GM23338 (cell line): ENCODE measurements around the gene AOAH. TPM values are rescaled to one million over a fixed set of nuclear protein-coding genes. Genes with fewer than 3 reads are reported as not detected.

Experiments
- ATAC-seq: fragments of 200-7000 bp; cut with Tn5 transposase; 3 replicates; pipeline ENCODE4 v1.9.1; 2020
- DNase-seq: peaks from one replicate; pipeline ENCODE4 v3.0.0-alpha.2; 2015; ENCODE audit warnings: low spot score
- H2AFZ ChIP-seq: fragments of 200-600 bp; sonication (generic); 2 replicates; pipeline ENCODE4 v1.8.0; 2016; ENCODE audit warnings: antibody characterized with exemption, mild to moderate bottlenecking, moderate library complexity
- H3F3A ChIP-seq: fragments of 200-600 bp; sonication (generic); replicated peaks from 2 replicates; pipeline ENCODE4 v1.8.0; 2017; ENCODE audit warnings: antibody characterized with exemption, mixed run types, low read depth
- H3K27ac ChIP-seq: fragments of 200-600 bp; sonication (generic); 2 replicates; pipeline ENCODE4 v1.6.1; 2016; ENCODE audit warnings: low read depth
- H3K27me3 ChIP-seq: fragments of 200-600 bp; sonication (generic); 2 replicates; pipeline ENCODE4 v1.8.0; 2016; ENCODE audit warnings: mild to moderate bottlenecking, mixed run types, moderate library complexity; ENCODE audit not compliant: insufficient read depth
- H3K36me3 ChIP-seq: fragments of 200-600 bp; sonication (generic); 2 replicates; pipeline ENCODE4 v1.8.0; 2016; ENCODE audit warnings: mild to moderate bottlenecking; ENCODE audit not compliant: insufficient read depth
- H3K4me1 ChIP-seq: fragments of 200-600 bp; sonication (generic); 2 replicates; pipeline ENCODE4 v1.8.0; 2016; ENCODE audit warnings: mild to moderate bottlenecking, moderate library complexity; ENCODE audit not compliant: insufficient read depth
- H3K4me2 ChIP-seq: fragments of 200-600 bp; sonication (generic); 2 replicates; pipeline ENCODE4 v1.7.1; 2017; ENCODE audit warnings: mixed run types
- H3K4me3 ChIP-seq: fragments of 200-600 bp; sonication (generic); 2 replicates; pipeline ENCODE4 v1.6.1; 2016; ENCODE audit warnings: mixed run types
- H3K79me2 ChIP-seq: fragments of 200-600 bp; sonication (generic); replicated peaks from 2 replicates; pipeline ENCODE4 v1.8.0; 2017; ENCODE audit warnings: mild to moderate bottlenecking; ENCODE audit not compliant: insufficient read depth
- H3K9me2 ChIP-seq: fragments of 200-600 bp; sonication (generic); 2 replicates; pipeline ENCODE4 v1.8.0; 2017; ENCODE audit not compliant: insufficient read depth
- H4K20me1 ChIP-seq: fragments of 200-600 bp; sonication (generic); replicated peaks from 2 replicates; pipeline ENCODE4 v1.8.0; 2017; ENCODE audit warnings: mild to moderate bottlenecking; ENCODE audit not compliant: insufficient read depth
- H3K27ac Mint-ChIP-seq: 2 replicates; pipeline ENCODE4 v1.8.0; 2020; ENCODE audit warnings: inconsistent platforms, mild to moderate bottlenecking, moderate library complexity, mixed read lengths
- H3K27me3 Mint-ChIP-seq: 3 replicates; pipeline ENCODE4 v1.8.0; 2022; ENCODE audit warnings: low read depth, mild to moderate bottlenecking, moderate library complexity, mixed read lengths, inconsistent platforms; ENCODE audit not compliant: insufficient read depth, poor library complexity
- H3K36me3 Mint-ChIP-seq: 3 replicates; pipeline ENCODE4 v1.8.0; 2021; ENCODE audit warnings: low read depth, mild to moderate bottlenecking, inconsistent platforms, moderate library complexity, mixed read lengths
- H3K4me1 Mint-ChIP-seq: 3 replicates; pipeline ENCODE4 v1.8.0; 2020; ENCODE audit warnings: mild to moderate bottlenecking, inconsistent platforms, mixed read lengths
- H3K4me3 Mint-ChIP-seq: 3 replicates; pipeline ENCODE4 v1.8.0; 2021; ENCODE audit warnings: moderate library complexity, mild to moderate bottlenecking, inconsistent platforms, mixed read lengths
- H3K9me3 Mint-ChIP-seq: 3 replicates; pipeline ENCODE4 v1.8.0; 2020; ENCODE audit warnings: moderate library complexity, mild to moderate bottlenecking, inconsistent platforms, mixed read lengths
- CREB1 ChIP-seq: fragments of 250-450 bp; sonication (Bioruptor Pico); IDR thresholded peaks from 2 replicates; pipeline ENCODE4 v1.5.0; 2020; ENCODE audit warnings: low read depth, mild to moderate bottlenecking, moderate library complexity
- EZH2 ChIP-seq: fragments of 200-600 bp; sonication (generic); IDR thresholded peaks from one replicate; pipeline ENCODE4 v1.8.0; 2017; ENCODE audit warnings: antibody characterized with exemption, mild to moderate bottlenecking, low read depth; ENCODE audit not compliant: unreplicated experiment
- EZH2phosphoT487 ChIP-seq: fragments of 200-600 bp; sonication (generic); IDR thresholded peaks from one replicate; pipeline ENCODE4 v1.8.1; 2018; ENCODE audit warnings: antibody characterized with exemption; ENCODE audit not compliant: unreplicated experiment
- JUNB ChIP-seq: IDR thresholded peaks from one replicate; pipeline ENCODE4 v1.6.1; 2016; ENCODE audit warnings: antibody characterized with exemption; ENCODE audit not compliant: unreplicated experiment
- NANOG ChIP-seq: IDR thresholded peaks from 2 replicates; pipeline ENCODE4 v1.6.1; 2016; ENCODE audit warnings: antibody characterized with exemption, borderline replicate concordance
- POLR2AphosphoS5 ChIP-seq: IDR thresholded peaks from 2 replicates; pipeline ENCODE4 v1.6.1; 2016; ENCODE audit warnings: antibody characterized with exemption, low read depth
- STAT1 ChIP-seq: IDR thresholded peaks from one replicate; pipeline ENCODE4 v1.6.1; 2016; ENCODE audit warnings: antibody characterized with exemption; ENCODE audit not compliant: unreplicated experiment
- ZNF114 ChIP-seq: fragments of 250-450 bp; sonication (Bioruptor Pico); IDR thresholded peaks from 2 replicates; pipeline ENCODE4 v1.5.0; 2020; ENCODE audit warnings: mild to moderate bottlenecking, moderate library complexity
- ZNF331 ChIP-seq: fragments of 250-450 bp; sonication (Bioruptor Pico); IDR thresholded peaks from 2 replicates; pipeline ENCODE4 v1.5.0; 2020; ENCODE audit warnings: low read depth, mild to moderate bottlenecking, moderate library complexity
- polyA plus RNA-seq: library from polyadenylated mRNA; unstranded; fragments of >200 nt; fragmentation: Nextera tagmentation; extraction: Ambion mirVana; gene quantifications from 2 replicates; pipeline ENCODE4 v1.2.1, GENCODE V29; 2016
- total RNA-seq: library from RNA; depleted of rRNA; stranded (reverse); fragments of >200 nt; shearing (Covaris generic); gene quantifications from 2 replicates; pipeline ENCODE4 v1.2.3, GENCODE V29; 2014
- TF ChIP-seq, protein P1 (sequence below), 2 experiments: fragments of 200-600 bp in 1 of 2; sonication (generic) in 1 of 2; conservative IDR thresholded peaks; 2 replicates each; pipeline versions ENCODE4 v1.5.1 to v1.6.1; 2016 to 2017; ENCODE audit warnings: antibody characterized with exemption in 2 of 2, low read depth in 2 of 2, mild to moderate bottlenecking in 2 of 2, moderate library complexity in 1 of 2
- TF ChIP-seq, protein P2 (sequence below): IDR thresholded peaks from 2 replicates; pipeline ENCODE4 v1.6.1; 2016; ENCODE audit warnings: antibody characterized with exemption
- TF ChIP-seq, protein P3 (sequence below): IDR thresholded peaks from one replicate; pipeline ENCODE4 v1.6.1; 2018; ENCODE audit warnings: antibody characterized with exemption; ENCODE audit not compliant: unreplicated experiment
- TF ChIP-seq, protein P4 (sequence below): fragments of 250-450 bp; sonication (Bioruptor Pico); IDR thresholded peaks from 2 replicates; pipeline ENCODE4 v1.5.0; 2020; ENCODE audit warnings: mild to moderate bottlenecking, moderate library complexity

Gene AOAH
- total and polyA plus RNA-seq, 2 experiments from 2014 or later = not detected

DNA sequence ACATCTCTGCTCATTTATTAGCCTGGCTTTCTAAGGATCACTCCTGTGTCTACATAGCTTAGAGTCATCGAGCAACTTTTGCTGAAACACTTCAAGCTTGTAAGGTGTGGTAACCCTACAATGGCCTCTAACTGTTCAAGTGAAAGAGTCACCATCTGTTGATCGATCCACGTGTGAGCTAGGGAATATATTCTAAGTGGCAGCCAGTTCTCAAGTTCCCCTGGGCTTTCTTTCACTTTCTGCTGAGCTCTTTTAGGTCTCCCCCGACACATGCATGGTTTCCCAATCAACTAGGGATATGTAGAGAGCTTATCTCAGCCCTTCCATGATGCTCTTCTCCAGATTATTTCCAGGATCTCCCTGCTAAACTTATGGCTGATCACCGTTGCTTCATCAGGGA lies 15.5 kb downstream of the AOAH start:
- no peaks in the 10 kb centered on the region for H3K36me3 Mint-ChIP-seq
- H3K4me1 ChIP-seq = peaks cover 3% of the 10 kb centered on the region
- H4K20me1 ChIP-seq = no peaks in the 10 kb centered on the region
- H3K27ac Mint-ChIP-seq = no peak overlapping the region
- H3K36me3 ChIP-seq = no peaks in the 10 kb centered on the region
- no peak overlapping the region for H3K27ac ChIP-seq
- no peaks in the 10 kb centered on the region for H3F3A ChIP-seq
- no peak overlapping the region for H3K4me2 ChIP-seq
- no peaks in the 10 kb centered on the region for H3K27me3 ChIP-seq
- no peaks in the 10 kb centered on the region for H3K79me2 ChIP-seq
- H3K4me1 Mint-ChIP-seq = peaks cover 13% of the 10 kb centered on the region
- H3K9me3 Mint-ChIP-seq = peaks cover 3% of the 10 kb centered on the region; the same call in 2 of the 3 replicates
- no peak overlapping the region for H3K4me3 ChIP-seq
- no peaks in the 10 kb centered on the region for H3K9me2 ChIP-seq
- H3K27me3 Mint-ChIP-seq = no peaks in the 10 kb centered on the region
- DNase-seq = no peak
- TF ChIP-seq ZNF114 = no peak
- TF ChIP-seq, protein P1, sequence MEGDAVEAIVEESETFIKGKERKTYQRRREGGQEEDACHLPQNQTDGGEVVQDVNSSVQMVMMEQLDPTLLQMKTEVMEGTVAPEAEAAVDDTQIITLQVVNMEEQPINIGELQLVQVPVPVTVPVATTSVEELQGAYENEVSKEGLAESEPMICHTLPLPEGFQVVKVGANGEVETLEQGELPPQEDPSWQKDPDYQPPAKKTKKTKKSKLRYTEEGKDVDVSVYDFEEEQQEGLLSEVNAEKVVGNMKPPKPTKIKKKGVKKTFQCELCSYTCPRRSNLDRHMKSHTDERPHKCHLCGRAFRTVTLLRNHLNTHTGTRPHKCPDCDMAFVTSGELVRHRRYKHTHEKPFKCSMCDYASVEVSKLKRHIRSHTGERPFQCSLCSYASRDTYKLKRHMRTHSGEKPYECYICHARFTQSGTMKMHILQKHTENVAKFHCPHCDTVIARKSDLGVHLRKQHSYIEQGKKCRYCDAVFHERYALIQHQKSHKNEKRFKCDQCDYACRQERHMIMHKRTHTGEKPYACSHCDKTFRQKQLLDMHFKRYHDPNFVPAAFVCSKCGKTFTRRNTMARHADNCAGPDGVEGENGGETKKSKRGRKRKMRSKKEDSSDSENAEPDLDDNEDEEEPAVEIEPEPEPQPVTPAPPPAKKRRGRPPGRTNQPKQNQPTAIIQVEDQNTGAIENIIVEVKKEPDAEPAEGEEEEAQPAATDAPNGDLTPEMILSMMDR (conservative IDR thresholded peaks at IDR 0.05; ENCODE audit: low read depth in 2 of 2) = no peak
- TF ChIP-seq, protein P2, sequence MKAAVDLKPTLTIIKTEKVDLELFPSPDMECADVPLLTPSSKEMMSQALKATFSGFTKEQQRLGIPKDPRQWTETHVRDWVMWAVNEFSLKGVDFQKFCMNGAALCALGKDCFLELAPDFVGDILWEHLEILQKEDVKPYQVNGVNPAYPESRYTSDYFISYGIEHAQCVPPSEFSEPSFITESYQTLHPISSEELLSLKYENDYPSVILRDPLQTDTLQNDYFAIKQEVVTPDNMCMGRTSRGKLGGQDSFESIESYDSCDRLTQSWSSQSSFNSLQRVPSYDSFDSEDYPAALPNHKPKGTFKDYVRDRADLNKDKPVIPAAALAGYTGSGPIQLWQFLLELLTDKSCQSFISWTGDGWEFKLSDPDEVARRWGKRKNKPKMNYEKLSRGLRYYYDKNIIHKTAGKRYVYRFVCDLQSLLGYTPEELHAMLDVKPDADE = no peak
- no peak for TF ChIP-seq NANOG
- no peak for TF ChIP-seq EZH2
- TF ChIP-seq, protein P3, sequence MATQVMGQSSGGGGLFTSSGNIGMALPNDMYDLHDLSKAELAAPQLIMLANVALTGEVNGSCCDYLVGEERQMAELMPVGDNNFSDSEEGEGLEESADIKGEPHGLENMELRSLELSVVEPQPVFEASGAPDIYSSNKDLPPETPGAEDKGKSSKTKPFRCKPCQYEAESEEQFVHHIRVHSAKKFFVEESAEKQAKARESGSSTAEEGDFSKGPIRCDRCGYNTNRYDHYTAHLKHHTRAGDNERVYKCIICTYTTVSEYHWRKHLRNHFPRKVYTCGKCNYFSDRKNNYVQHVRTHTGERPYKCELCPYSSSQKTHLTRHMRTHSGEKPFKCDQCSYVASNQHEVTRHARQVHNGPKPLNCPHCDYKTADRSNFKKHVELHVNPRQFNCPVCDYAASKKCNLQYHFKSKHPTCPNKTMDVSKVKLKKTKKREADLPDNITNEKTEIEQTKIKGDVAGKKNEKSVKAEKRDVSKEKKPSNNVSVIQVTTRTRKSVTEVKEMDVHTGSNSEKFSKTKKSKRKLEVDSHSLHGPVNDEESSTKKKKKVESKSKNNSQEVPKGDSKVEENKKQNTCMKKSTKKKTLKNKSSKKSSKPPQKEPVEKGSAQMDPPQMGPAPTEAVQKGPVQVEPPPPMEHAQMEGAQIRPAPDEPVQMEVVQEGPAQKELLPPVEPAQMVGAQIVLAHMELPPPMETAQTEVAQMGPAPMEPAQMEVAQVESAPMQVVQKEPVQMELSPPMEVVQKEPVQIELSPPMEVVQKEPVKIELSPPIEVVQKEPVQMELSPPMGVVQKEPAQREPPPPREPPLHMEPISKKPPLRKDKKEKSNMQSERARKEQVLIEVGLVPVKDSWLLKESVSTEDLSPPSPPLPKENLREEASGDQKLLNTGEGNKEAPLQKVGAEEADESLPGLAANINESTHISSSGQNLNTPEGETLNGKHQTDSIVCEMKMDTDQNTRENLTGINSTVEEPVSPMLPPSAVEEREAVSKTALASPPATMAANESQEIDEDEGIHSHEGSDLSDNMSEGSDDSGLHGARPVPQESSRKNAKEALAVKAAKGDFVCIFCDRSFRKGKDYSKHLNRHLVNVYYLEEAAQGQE = no peak
- no peak for TF ChIP-seq JUNB
- TF ChIP-seq POLR2AphosphoS5 = no peak
- TF ChIP-seq CREB1 (CRISPR knock-in tag) = no peak
- TF ChIP-seq STAT1 = no peak
- TF ChIP-seq EZH2phosphoT487 = no peak
- TF ChIP-seq, protein P4, sequence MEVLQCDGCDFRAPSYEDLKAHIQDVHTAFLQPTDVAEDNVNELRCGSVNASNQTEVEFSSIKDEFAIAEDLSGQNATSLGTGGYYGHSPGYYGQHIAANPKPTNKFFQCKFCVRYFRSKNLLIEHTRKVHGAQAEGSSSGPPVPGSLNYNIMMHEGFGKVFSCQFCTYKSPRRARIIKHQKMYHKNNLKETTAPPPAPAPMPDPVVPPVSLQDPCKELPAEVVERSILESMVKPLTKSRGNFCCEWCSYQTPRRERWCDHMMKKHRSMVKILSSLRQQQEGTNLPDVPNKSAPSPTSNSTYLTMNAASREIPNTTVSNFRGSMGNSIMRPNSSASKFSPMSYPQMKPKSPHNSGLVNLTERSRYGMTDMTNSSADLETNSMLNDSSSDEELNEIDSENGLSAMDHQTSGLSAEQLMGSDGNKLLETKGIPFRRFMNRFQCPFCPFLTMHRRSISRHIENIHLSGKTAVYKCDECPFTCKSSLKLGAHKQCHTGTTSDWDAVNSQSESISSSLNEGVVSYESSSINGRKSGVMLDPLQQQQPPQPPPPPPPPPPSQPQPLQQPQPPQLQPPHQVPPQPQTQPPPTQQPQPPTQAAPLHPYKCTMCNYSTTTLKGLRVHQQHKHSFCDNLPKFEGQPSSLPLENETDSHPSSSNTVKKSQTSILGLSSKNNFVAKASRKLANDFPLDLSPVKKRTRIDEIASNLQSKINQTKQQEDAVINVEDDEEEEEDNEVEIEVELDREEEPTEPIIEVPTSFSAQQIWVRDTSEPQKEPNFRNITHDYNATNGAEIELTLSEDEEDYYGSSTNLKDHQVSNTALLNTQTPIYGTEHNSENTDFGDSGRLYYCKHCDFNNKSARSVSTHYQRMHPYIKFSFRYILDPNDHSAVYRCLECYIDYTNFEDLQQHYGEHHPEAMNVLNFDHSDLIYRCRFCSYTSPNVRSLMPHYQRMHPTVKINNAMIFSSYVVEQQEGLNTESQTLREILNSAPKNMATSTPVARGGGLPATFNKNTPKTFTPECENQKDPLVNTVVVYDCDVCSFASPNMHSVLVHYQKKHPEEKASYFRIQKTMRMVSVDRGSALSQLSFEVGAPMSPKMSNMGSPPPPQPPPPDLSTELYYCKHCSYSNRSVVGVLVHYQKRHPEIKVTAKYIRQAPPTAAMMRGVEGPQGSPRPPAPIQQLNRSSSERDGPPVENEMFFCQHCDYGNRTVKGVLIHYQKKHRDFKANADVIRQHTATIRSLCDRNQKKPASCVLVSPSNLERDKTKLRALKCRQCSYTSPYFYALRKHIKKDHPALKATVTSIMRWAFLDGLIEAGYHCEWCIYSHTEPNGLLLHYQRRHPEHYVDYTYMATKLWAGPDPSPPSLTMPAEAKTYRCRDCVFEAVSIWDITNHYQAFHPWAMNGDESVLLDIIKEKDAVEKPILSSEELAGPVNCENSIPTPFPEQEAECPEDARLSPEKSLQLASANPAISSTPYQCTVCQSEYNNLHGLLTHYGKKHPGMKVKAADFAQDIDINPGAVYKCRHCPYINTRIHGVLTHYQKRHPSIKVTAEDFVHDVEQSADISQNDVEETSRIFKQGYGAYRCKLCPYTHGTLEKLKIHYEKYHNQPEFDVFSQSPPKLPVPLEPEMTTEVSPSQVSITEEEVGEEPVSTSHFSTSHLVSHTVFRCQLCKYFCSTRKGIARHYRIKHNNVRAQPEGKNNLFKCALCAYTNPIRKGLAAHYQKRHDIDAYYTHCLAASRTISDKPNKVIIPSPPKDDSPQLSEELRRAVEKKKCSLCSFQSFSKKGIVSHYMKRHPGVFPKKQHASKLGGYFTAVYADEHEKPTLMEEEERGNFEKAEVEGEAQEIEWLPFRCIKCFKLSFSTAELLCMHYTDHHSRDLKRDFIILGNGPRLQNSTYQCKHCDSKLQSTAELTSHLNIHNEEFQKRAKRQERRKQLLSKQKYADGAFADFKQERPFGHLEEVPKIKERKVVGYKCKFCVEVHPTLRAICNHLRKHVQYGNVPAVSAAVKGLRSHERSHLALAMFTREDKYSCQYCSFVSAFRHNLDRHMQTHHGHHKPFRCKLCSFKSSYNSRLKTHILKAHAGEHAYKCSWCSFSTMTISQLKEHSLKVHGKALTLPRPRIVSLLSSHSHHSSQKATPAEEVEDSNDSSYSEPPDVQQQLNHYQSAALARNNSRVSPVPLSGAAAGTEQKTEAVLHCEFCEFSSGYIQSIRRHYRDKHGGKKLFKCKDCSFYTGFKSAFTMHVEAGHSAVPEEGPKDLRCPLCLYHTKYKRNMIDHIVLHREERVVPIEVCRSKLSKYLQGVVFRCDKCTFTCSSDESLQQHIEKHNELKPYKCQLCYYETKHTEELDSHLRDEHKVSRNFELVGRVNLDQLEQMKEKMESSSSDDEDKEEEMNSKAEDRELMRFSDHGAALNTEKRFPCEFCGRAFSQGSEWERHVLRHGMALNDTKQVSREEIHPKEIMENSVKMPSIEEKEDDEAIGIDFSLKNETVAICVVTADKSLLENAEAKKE (CRISPR knock-in tag) = no peak
- TF ChIP-seq ZNF331 (CRISPR knock-in tag) = no peak
- ATAC-seq = no peak
- H2AFZ ChIP-seq = peak overlapping the region; percentile 34; the same call in 1 of the 2 replicates
- H3K4me3 Mint-ChIP-seq = no peak overlapping the region
